WTC11 (cell line): Measurements from ENCODE around the gene C19orf47. TPM values are rescaled to one million over a fixed set of nuclear protein-coding genes. Genes with fewer than 3 reads are reported as not detected.
A peak's percentile ranks its signal among the peaks of the same experiment; 100 is the strongest.

Experiments
- ATAC-seq: fragments of 200-7000 bp; cut with Tn5 transposase; 2 replicates; pipeline ENCODE4 v1.10.0; 2021; ENCODE audit warnings: mild to moderate bottlenecking, moderate library complexity
- CTCF ChIA-PET: fragments of 300-600 bp; sonication (Branson Sonifier 250); formaldehyde crosslinking; loops from one replicate; lab custom pipeline; 2021; ENCODE audit warnings: antibody characterized with exemption; lab: Charles Lee
- POLR2A ChIA-PET: fragments of 350-600 bp; sonication (Branson Sonifier 250); formaldehyde crosslinking; loops from one replicate; lab custom pipeline; 2021; ENCODE audit warnings: antibody characterized with exemption; lab: Charles Lee
- DNase-seq: peaks from one replicate; pipeline ENCODE4 v3.0.0; 2021; ENCODE audit warnings: low spot score
- H3K27ac Mint-ChIP-seq: 2 replicates; pipeline ENCODE4 v1.8.0; 2021; ENCODE audit warnings: mixed read lengths
- H3K27me3 Mint-ChIP-seq: 2 replicates; pipeline ENCODE4 v1.8.0; 2021; ENCODE audit warnings: low read depth, mild to moderate bottlenecking, moderate library complexity, mixed read lengths
- H3K36me3 Mint-ChIP-seq: 2 replicates; pipeline ENCODE4 v1.8.0; 2021; ENCODE audit warnings: mixed read lengths
- H3K4me1 Mint-ChIP-seq: 2 replicates; pipeline ENCODE4 v1.8.0; 2022; ENCODE audit warnings: mixed read lengths
- H3K4me3 Mint-ChIP-seq: 2 replicates; pipeline ENCODE4 v1.8.0; 2021; ENCODE audit warnings: mild to moderate bottlenecking, moderate library complexity, mixed read lengths
- H3K9me3 Mint-ChIP-seq: 2 replicates; pipeline ENCODE4 v1.8.0; 2021; ENCODE audit warnings: mixed read lengths
- AR ChIP-seq: fragments of 250-450 bp; sonication (Bioruptor Pico); IDR thresholded peaks from 2 replicates; pipeline ENCODE4 v1.9.0; 2021; ENCODE audit warnings: mild to moderate bottlenecking
- CBFB ChIP-seq: sonication (generic); formaldehyde crosslinking; IDR thresholded peaks from 2 replicates; pipeline ENCODE4 v1.8.1; 2022; ENCODE audit warnings: mild to moderate bottlenecking, low read depth, missing genetic modification reagents
- CREB1 ChIP-seq: sonication (generic); formaldehyde crosslinking; IDR thresholded peaks from 2 replicates; pipeline ENCODE4 v1.8.0; 2023; ENCODE audit warnings: mild to moderate bottlenecking, missing genetic modification reagents
- CREM ChIP-seq: sonication (generic); formaldehyde crosslinking; IDR thresholded peaks from 2 replicates; pipeline ENCODE4 v1.8.1; 2022; ENCODE audit warnings: mild to moderate bottlenecking, missing genetic modification reagents, moderate library complexity
- E2F5 ChIP-seq: sonication (generic); formaldehyde crosslinking; IDR thresholded peaks from 2 replicates; pipeline ENCODE4 v1.8.1; 2022; ENCODE audit warnings: mild to moderate bottlenecking, moderate library complexity, missing genetic modification reagents
- GABPB1 ChIP-seq: sonication (generic); formaldehyde crosslinking; IDR thresholded peaks from 2 replicates; pipeline ENCODE4 v1.8.1; 2023; ENCODE audit warnings: mild to moderate bottlenecking, missing genetic modification reagents
- GRHL2 ChIP-seq: fragments of 250-450 bp; sonication (Bioruptor Pico); IDR thresholded peaks from 2 replicates; pipeline ENCODE4 v1.8.0; 2022; ENCODE audit warnings: mild to moderate bottlenecking, moderate library complexity; ENCODE audit not compliant: insufficient replicate concordance, severe bottlenecking
- NR1H2 ChIP-seq: sonication (generic); formaldehyde crosslinking; IDR thresholded peaks from 2 replicates; pipeline ENCODE4 v1.9.0; 2021; ENCODE audit warnings: mild to moderate bottlenecking, moderate library complexity, missing genetic modification reagents
- OVOL2 ChIP-seq: fragments of 250-450 bp; sonication (Bioruptor Pico); IDR thresholded peaks from 2 replicates; pipeline ENCODE4 v1.9.0; 2021; ENCODE audit warnings: mild to moderate bottlenecking, borderline replicate concordance
- SMAD4 ChIP-seq: sonication (generic); formaldehyde crosslinking; IDR thresholded peaks from 2 replicates; pipeline ENCODE4 v1.8.0; 2022; ENCODE audit warnings: mild to moderate bottlenecking, missing genetic modification reagents
- SP1 ChIP-seq: sonication (generic); formaldehyde crosslinking; conservative IDR thresholded peaks from 2 replicates; pipeline ENCODE4 v1.8.1; 2022; ENCODE audit warnings: missing genetic modification reagents
- TCF7 ChIP-seq: sonication (generic); formaldehyde crosslinking; IDR thresholded peaks from 2 replicates; pipeline ENCODE4 v1.8.0; 2022; ENCODE audit warnings: mild to moderate bottlenecking, low read depth, missing genetic modification reagents, moderate library complexity
- TEAD1 ChIP-seq: sonication (generic); formaldehyde crosslinking; IDR thresholded peaks from 2 replicates; pipeline ENCODE4 v1.8.0; 2022; ENCODE audit warnings: mild to moderate bottlenecking, missing genetic modification reagents
- ZBTB43 ChIP-seq: sonication (generic); formaldehyde crosslinking; IDR thresholded peaks from 2 replicates; pipeline ENCODE4 v1.8.1; 2023; ENCODE audit warnings: mild to moderate bottlenecking, missing genetic modification reagents
- total RNA-seq: library from RNA; stranded (reverse); gene quantifications from 3 replicates; pipeline ENCODE4 v1.2.3, GENCODE V29; 2021
- TF ChIP-seq, protein P1 (sequence below): fragments of 250-450 bp; sonication (Bioruptor Pico); IDR thresholded peaks from 2 replicates; pipeline ENCODE4 v1.9.0; 2021; ENCODE audit warnings: mild to moderate bottlenecking
- TF ChIP-seq, protein P2 (sequence below): sonication (generic); formaldehyde crosslinking; IDR thresholded peaks from 2 replicates; pipeline ENCODE4 v1.8.1; 2022; ENCODE audit warnings: low read depth, mild to moderate bottlenecking, moderate library complexity, missing genetic modification reagents, borderline replicate concordance

C19orf47 gene
- total RNA-seq, 1 experiment from 2014 or later, result 15.6 TPM

DNA sequence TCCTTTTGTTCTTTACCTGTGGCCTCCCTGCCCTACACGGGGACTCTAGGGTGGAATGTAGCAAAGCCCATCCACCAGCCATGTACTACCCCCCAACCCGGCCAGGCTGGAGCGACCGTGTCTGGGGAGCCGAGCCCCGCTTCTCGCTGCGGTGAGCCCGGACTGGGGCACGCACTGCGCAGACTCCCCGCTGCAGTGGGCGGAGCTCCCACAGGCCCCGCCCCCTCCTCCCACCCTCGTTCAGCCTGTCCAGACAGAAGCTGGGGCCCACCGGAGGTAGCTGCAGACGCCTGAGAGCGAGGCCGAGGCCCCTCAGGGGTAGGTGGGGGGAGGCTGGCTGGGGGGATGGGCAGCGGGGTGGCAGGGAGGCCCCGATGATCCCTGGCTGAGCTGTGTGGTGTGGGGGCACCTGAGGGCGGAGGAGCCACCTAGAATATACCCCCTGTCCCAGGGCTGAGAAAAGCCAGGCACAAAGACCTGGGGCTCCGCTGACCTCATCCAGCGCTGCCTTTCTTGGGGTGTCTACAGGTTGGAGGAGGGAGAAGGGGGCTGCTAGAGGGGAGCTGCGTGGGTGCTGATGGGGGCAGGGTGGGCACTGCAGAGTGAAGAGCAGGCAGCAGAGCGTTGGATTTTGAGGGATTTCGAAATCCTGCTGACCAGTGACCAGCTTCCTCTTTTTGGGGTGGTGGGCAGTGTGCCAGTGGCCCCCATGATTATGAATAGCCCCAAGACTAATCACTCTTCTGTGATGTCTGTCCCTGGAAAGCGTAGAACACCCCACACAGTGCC, 17.6 kb upstream of the C19orf47 start:
- POLR2A ChIA-PET, result interaction anchor here (0.6 to 1.2 kb wide), 8 partner anchors 24 to 77 kb away, joined by 3 to 4 read pairs (median 3); partner anchors contain the start of gene PRX
- Mint-ChIP-seq H3K9me3 (no peaks in the 10 kb centered on the region), H3K27ac (no peak overlapping the region), H3K4me1 (peaks cover 12% of the 10 kb centered on the region), H3K36me3 (peaks cover 7% of the 10 kb centered on the region), H3K27me3 (peaks cover 5% of the 10 kb centered on the region; the same call in 1 of the 2 replicates), H3K4me3 (peak overlapping the region; percentile 65)
- ATAC-seq (peak; percentile 82), DNase-seq (peak; percentile 89)
- CTCF ChIA-PET, result interaction anchor here (0.9 to 4.1 kb wide), 14 partner anchors 9 to 233 kb away, joined by 3 to 28 read pairs (median 4); partner anchors contain the start of genes BLVRB, C19orf47, PLD3 and TTC9B
- TF ChIP-seq E2F5 (CRISPR knock-in tag) (no peak), GABPB1 (CRISPR knock-in tag) (no peak), NR1H2 (CRISPR knock-in tag) (no peak), SP1 (CRISPR knock-in tag) (peak; percentile 80)
- TF ChIP-seq, all 79 proteins: peak for 1

- ChIA-PET CTCF (interaction anchor here (0.9 to 4.1 kb wide), 9 partner anchors 10 to 99 kb away, joined by 3 to 28 read pairs (median 7); partner anchors contain the start of genes C19orf47 and PLD3), POLR2A (interaction anchor here (0.7 to 1.2 kb wide), 6 partner anchors 24 to 78 kb away, joined by 3 to 4 read pairs (median 3); partner anchors contain the start of gene PRX)
- no peak for DNase-seq
- peaks cover 5% of the 10 kb centered on the region; the same call in 1 of the 2 replicates for H3K27me3 Mint-ChIP-seq
- ATAC-seq, result no peak
- TF ChIP-seq TCF7 (CRISPR knock-in tag), result no peak
- TF ChIP-seq, protein P1, sequence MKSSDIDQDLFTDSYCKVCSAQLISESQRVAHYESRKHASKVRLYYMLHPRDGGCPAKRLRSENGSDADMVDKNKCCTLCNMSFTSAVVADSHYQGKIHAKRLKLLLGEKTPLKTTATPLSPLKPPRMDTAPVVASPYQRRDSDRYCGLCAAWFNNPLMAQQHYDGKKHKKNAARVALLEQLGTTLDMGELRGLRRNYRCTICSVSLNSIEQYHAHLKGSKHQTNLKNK (CRISPR knock-in tag), result no peak
- TF ChIP-seq SMAD4, result no peak
- no peak for TF ChIP-seq TEAD1 (CRISPR knock-in tag)
- TF ChIP-seq ZBTB43 (CRISPR knock-in tag), result no peak
- TF ChIP-seq, protein P2, sequence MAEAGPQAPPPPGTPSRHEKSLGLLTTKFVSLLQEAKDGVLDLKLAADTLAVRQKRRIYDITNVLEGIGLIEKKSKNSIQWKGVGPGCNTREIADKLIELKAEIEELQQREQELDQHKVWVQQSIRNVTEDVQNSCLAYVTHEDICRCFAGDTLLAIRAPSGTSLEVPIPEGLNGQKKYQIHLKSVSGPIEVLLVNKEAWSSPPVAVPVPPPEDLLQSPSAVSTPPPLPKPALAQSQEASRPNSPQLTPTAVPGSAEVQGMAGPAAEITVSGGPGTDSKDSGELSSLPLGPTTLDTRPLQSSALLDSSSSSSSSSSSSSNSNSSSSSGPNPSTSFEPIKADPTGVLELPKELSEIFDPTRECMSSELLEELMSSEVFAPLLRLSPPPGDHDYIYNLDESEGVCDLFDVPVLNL (CRISPR knock-in tag), result no peak
- TF ChIP-seq CREM (CRISPR knock-in tag), result no peak
- TF ChIP-seq CBFB, result no peak
- TF ChIP-seq AR (CRISPR knock-in tag), result no peak
- TF ChIP-seq GRHL2, result no peak
- TF ChIP-seq CREB1 (CRISPR knock-in tag), result no peak
- TF ChIP-seq OVOL2 (CRISPR knock-in tag), result no peak
- H3K4me3 Mint-ChIP-seq, result peak overlapping the region; percentile 65
- no peaks in the 10 kb centered on the region for H3K9me3 Mint-ChIP-seq
- H3K27ac Mint-ChIP-seq, result no peak overlapping the region
- peaks cover 4% of the 10 kb centered on the region for H3K36me3 Mint-ChIP-seq
- peaks cover 12% of the 10 kb centered on the region for H3K4me1 Mint-ChIP-seq
Observed at GRCh38 chr19:40365010-40365409, 16.8 kb upstream of the C19orf47 start.
